ENCODE results near the gene KCNQ1OT1. TPM values are rescaled to one million over a fixed set of nuclear protein-coding genes. Genes with fewer than 3 reads are reported as not detected.

Gene KCNQ1OT1
- total RNA-seq, 2 donors from 2014 or later, result 5.2 to 6.9 TPM

DNA sequence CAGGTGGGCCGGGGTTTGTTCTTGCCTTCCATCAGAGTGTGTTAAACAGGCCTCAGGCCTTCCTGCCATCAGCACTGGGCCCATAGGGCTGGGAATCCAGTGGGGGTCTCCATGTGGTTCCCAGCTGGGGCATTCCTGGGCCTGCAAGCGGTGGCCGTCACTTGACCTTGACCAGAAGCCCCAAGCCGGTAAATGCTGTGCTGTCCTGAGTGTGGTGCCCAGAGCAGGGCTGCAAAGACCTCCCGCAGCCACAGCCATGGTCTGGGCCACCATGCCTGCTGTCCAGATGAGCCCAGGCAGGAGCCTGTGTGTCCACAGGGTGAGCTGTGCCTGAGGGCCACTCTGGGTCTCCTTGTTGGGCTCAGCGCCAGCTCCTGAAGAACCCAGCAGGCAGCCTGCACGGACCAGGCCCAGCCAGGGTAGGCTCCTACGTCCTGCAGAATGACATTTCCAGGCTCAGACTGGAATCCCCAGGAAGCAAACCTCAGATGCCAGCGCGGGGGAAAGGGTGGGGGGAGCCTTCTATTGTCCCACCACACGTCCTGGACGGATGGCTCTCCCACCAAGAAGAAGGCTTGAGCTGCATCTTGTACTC is 117.3 kb downstream of the KCNQ1OT1 start:
- H3K36me3 Mint-ChIP-seq (ENCODE audit: low read depth), result no peaks in the 10 kb centered on the region
- peaks cover 6% of the 10 kb centered on the region for H3K4me1 Mint-ChIP-seq
- WGBS, 2 experiments (ENCODE audit: insufficient coverage in 1 of 2, insufficient read length in 1 of 2), result 77 to 90% methylated on average over 11 to 12 of the region's 12 CpGs
- Histone ChIP-seq H3K36me3 (ENCODE audit: control insufficient read depth, insufficient read depth, low read length) (no peaks in the 10 kb centered on the region), H3K9ac (ENCODE audit: extremely low read depth, low read length, poor library complexity, severe bottlenecking) (no peak overlapping the region), H3K27me3 (ENCODE audit: control insufficient read depth, insufficient read depth, low read length, poor library complexity, severe bottlenecking) (peaks cover 17% of the 10 kb centered on the region), H3K4me3 (ENCODE audit: low read length) (no peak overlapping the region), H3K4me1 (ENCODE audit: control insufficient read depth, insufficient read depth, low read length) (peaks cover 7% of the 10 kb centered on the region), H3K9me3 (ENCODE audit: control insufficient read depth, low read length) (no peaks in the 10 kb centered on the region), H3K27ac (ENCODE audit: low read depth, low read length) (no peak overlapping the region)
- DNase-seq, result peak; percentile 56
- H3K27me3 Mint-ChIP-seq (ENCODE audit: insufficient read depth), result peaks cover 50% of the 10 kb centered on the region
- H3K9me3 Mint-ChIP-seq, result no peaks in the 10 kb centered on the region
- TF ChIP-seq, protein P1, sequence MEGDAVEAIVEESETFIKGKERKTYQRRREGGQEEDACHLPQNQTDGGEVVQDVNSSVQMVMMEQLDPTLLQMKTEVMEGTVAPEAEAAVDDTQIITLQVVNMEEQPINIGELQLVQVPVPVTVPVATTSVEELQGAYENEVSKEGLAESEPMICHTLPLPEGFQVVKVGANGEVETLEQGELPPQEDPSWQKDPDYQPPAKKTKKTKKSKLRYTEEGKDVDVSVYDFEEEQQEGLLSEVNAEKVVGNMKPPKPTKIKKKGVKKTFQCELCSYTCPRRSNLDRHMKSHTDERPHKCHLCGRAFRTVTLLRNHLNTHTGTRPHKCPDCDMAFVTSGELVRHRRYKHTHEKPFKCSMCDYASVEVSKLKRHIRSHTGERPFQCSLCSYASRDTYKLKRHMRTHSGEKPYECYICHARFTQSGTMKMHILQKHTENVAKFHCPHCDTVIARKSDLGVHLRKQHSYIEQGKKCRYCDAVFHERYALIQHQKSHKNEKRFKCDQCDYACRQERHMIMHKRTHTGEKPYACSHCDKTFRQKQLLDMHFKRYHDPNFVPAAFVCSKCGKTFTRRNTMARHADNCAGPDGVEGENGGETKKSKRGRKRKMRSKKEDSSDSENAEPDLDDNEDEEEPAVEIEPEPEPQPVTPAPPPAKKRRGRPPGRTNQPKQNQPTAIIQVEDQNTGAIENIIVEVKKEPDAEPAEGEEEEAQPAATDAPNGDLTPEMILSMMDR (conservative IDR thresholded peaks at IDR 0.05), result no peak
- H3K27ac Mint-ChIP-seq, result no peak overlapping the region
- H3K4me3 Mint-ChIP-seq, result no peak overlapping the region

DNA sequence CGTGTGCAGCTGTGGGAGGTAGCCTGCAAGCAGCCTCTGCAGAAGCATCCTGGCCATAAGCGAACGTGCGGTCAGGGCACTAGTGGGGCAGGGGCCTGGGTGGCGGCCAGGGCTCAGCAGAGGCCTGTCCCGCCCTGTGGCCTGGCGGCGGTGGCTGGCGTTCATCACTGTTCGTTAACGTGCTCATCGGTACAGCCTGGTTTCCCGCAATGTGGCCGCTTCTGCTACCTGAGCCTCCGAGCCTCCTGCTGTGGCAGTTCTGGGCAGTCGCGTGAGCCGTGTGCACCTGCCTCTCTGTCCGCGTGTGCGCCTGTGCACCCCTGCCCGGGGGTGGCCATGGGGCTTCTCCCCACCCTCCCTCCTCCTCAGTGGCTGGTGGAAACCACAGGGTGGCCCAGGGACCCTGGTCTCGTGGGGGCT is 117.9 kb downstream of the KCNQ1OT1 start:
- Histone ChIP-seq H3K9ac (ENCODE audit: extremely low read depth, low read length, poor library complexity, severe bottlenecking) (no peak overlapping the region), H3K4me1 (ENCODE audit: control insufficient read depth, insufficient read depth, low read length) (peaks cover 7% of the 10 kb centered on the region), H3K4me3 (ENCODE audit: low read length) (no peak overlapping the region), H3K27me3 (ENCODE audit: control insufficient read depth, insufficient read depth, low read length, poor library complexity, severe bottlenecking) (peaks cover 14% of the 10 kb centered on the region), H3K27ac (ENCODE audit: low read depth, low read length) (no peak overlapping the region), H3K9me3 (ENCODE audit: control insufficient read depth, low read length) (no peaks in the 10 kb centered on the region), H3K36me3 (ENCODE audit: control insufficient read depth, insufficient read depth, low read length) (no peaks in the 10 kb centered on the region)
- TF ChIP-seq, protein P1 (conservative IDR thresholded peaks at IDR 0.05), result no peak
- Mint-ChIP-seq H3K4me3 (no peak overlapping the region), H3K4me1 (peaks cover 6% of the 10 kb centered on the region), H3K27me3 (ENCODE audit: insufficient read depth) (peaks cover 50% of the 10 kb centered on the region), H3K9me3 (no peaks in the 10 kb centered on the region), H3K36me3 (ENCODE audit: low read depth) (no peaks in the 10 kb centered on the region), H3K27ac (no peak overlapping the region)
- peak; percentile 43 for DNase-seq
- WGBS, 2 experiments (ENCODE audit: insufficient coverage in 1 of 2, insufficient read length in 1 of 2), result 94 to 98% methylated on average over 23 of the region's 23 CpGs

DNA sequence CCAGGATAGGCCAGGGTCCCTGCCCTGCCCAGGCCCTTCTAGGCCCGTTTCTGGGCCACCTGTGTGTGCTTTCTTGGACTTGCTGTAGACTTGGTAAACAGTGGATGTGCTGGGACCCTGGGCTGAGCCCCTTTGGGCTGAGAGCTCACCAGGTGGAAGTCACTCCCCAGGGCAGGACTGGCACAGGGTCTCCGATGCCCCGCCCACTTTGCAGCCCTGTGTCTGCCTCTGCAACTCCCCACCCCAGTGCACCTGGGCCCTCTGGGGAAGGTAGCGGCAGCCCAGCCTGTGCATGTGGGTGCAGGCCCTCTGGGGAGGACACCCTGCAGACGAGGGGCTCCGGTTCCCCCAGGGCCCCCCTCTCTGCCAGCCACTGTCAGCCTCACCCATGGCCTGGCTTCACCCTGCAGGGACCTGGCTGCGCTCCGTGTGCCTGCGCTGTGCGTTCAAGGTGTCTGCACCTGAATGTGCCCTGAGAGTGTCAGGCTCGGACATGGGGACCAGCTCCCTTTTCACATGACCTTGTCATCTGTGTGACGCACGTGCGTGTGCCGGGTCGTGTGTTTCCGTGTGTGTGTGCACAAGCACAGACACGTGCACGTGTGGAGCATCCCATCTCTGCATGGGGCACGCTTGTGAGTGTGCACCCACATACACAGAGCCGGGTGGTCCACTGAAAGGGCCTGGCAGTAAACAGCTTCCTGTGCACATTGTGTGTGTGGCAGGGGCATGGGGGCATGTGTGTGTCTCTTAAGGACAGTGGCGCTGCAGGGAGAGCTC is 118.5 kb downstream of the KCNQ1OT1 start:
- Histone ChIP-seq H3K9me3 (ENCODE audit: control insufficient read depth, low read length) (no peaks in the 10 kb centered on the region), H3K27me3 (ENCODE audit: control insufficient read depth, insufficient read depth, low read length, poor library complexity, severe bottlenecking) (peaks cover 12% of the 10 kb centered on the region), H3K4me3 (ENCODE audit: low read length) (no peak overlapping the region), H3K27ac (ENCODE audit: low read depth, low read length) (no peak overlapping the region), H3K4me1 (ENCODE audit: control insufficient read depth, insufficient read depth, low read length) (peaks cover 7% of the 10 kb centered on the region), H3K36me3 (ENCODE audit: control insufficient read depth, insufficient read depth, low read length) (no peaks in the 10 kb centered on the region), H3K9ac (ENCODE audit: extremely low read depth, low read length, poor library complexity, severe bottlenecking) (no peak overlapping the region)
- WGBS, 2 experiments (ENCODE audit: insufficient coverage in 1 of 2, insufficient read length in 1 of 2), result 94 to 96% methylated on average over 20 to 22 of the region's 22 CpGs
- Mint-ChIP-seq H3K4me3 (no peak overlapping the region), H3K27ac (no peak overlapping the region), H3K27me3 (ENCODE audit: insufficient read depth) (peaks cover 46% of the 10 kb centered on the region), H3K36me3 (ENCODE audit: low read depth) (no peaks in the 10 kb centered on the region), H3K4me1 (peaks cover 6% of the 10 kb centered on the region), H3K9me3 (no peaks in the 10 kb centered on the region)
- TF ChIP-seq, protein P1 (conservative IDR thresholded peaks at IDR 0.05), result no peak
- DNase-seq, result peak; percentile 45

All from endodermal cell (in vitro differentiated cells).